WTC11 (cell line): Measurements from ENCODE around the gene TMEM178A.

Source experiments
- CREB1 ChIP-seq: sonication (generic); formaldehyde crosslinking; IDR thresholded peaks from 2 replicates; pipeline ENCODE4 v1.8.0; 2023; ENCODE audit warnings: mild to moderate bottlenecking, missing genetic modification reagents
- FOXP1 ChIP-seq: sonication (generic); formaldehyde crosslinking; IDR thresholded peaks from 2 replicates; pipeline ENCODE4 v1.8.0; 2022; ENCODE audit warnings: missing genetic modification reagents, mild to moderate bottlenecking, moderate library complexity, borderline replicate concordance
- SMAD3 ChIP-seq: sonication (generic); formaldehyde crosslinking; IDR thresholded peaks from 2 replicates; pipeline ENCODE4 v1.8.0; 2022; ENCODE audit warnings: missing genetic modification reagents, mild to moderate bottlenecking, borderline replicate concordance
- TF ChIP-seq, protein P1 (sequence below): sonication (generic); formaldehyde crosslinking; IDR thresholded peaks from 2 replicates; pipeline ENCODE4 v1.8.0; 2022; ENCODE audit warnings: mild to moderate bottlenecking, missing genetic modification reagents
- TF ChIP-seq, protein P2 (sequence below): fragments of 200-600 bp; IDR thresholded peaks from 2 replicates; pipeline ENCODE4 v1.8.0; 2022; ENCODE audit warnings: antibody characterized with exemption
- TF ChIP-seq, protein P3 (sequence below): sonication (generic); formaldehyde crosslinking; IDR thresholded peaks from 2 replicates; pipeline ENCODE4 v1.8.1; 2023; ENCODE audit warnings: mild to moderate bottlenecking, moderate library complexity, missing genetic modification reagents
- TF ChIP-seq, protein P4 (sequence below): sonication (generic); formaldehyde crosslinking; IDR thresholded peaks from 2 replicates; pipeline ENCODE4 v1.8.1; 2022; ENCODE audit warnings: missing genetic modification reagents, borderline replicate concordance
- TF ChIP-seq, protein P5 (sequence below): sonication (generic); formaldehyde crosslinking; IDR thresholded peaks from 2 replicates; pipeline ENCODE4 v1.8.1; 2022; ENCODE audit warnings: low read depth, mild to moderate bottlenecking, moderate library complexity, missing genetic modification reagents, borderline replicate concordance

DNA sequence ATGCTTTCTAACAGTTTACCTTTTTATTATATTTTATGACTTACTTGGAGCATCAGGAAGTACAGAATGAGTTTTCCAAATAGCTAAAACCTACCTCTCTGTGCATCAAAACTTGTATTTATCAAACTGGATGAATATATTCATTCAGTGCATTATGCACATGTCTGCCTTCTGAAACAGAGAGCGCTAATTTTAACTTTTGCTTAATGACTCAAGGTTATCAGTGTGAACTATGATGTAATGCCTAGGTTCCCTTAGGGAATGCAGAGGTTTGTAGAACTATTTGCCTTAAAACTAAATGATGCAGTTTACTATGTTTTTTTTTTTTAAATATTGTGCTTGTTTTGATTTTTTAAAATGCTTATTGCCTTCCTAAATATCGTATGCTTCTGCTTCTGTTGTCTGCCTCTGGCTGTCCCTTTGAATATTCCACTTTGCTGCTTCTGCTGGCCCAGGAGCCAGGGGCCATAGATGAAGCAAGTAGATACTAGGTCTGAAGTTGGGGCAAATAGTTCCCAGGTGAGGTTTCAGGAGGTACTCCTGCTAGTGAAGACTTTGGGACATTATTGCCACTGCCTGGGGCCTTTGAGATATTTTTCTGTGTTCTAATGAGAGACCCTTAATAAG lies 16.5 kb downstream of the TMEM178A start:
- TF ChIP-seq, protein P1, sequence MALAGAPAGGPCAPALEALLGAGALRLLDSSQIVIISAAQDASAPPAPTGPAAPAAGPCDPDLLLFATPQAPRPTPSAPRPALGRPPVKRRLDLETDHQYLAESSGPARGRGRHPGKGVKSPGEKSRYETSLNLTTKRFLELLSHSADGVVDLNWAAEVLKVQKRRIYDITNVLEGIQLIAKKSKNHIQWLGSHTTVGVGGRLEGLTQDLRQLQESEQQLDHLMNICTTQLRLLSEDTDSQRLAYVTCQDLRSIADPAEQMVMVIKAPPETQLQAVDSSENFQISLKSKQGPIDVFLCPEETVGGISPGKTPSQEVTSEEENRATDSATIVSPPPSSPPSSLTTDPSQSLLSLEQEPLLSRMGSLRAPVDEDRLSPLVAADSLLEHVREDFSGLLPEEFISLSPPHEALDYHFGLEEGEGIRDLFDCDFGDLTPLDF (CRISPR knock-in tag): no peak
- TF ChIP-seq FOXP1 (CRISPR knock-in tag) (no peak), SMAD3 (no peak), CREB1 (CRISPR knock-in tag) (no peak)
- TF ChIP-seq, protein P2, sequence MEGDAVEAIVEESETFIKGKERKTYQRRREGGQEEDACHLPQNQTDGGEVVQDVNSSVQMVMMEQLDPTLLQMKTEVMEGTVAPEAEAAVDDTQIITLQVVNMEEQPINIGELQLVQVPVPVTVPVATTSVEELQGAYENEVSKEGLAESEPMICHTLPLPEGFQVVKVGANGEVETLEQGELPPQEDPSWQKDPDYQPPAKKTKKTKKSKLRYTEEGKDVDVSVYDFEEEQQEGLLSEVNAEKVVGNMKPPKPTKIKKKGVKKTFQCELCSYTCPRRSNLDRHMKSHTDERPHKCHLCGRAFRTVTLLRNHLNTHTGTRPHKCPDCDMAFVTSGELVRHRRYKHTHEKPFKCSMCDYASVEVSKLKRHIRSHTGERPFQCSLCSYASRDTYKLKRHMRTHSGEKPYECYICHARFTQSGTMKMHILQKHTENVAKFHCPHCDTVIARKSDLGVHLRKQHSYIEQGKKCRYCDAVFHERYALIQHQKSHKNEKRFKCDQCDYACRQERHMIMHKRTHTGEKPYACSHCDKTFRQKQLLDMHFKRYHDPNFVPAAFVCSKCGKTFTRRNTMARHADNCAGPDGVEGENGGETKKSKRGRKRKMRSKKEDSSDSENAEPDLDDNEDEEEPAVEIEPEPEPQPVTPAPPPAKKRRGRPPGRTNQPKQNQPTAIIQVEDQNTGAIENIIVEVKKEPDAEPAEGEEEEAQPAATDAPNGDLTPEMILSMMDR: no peak
- TF ChIP-seq, protein P3, sequence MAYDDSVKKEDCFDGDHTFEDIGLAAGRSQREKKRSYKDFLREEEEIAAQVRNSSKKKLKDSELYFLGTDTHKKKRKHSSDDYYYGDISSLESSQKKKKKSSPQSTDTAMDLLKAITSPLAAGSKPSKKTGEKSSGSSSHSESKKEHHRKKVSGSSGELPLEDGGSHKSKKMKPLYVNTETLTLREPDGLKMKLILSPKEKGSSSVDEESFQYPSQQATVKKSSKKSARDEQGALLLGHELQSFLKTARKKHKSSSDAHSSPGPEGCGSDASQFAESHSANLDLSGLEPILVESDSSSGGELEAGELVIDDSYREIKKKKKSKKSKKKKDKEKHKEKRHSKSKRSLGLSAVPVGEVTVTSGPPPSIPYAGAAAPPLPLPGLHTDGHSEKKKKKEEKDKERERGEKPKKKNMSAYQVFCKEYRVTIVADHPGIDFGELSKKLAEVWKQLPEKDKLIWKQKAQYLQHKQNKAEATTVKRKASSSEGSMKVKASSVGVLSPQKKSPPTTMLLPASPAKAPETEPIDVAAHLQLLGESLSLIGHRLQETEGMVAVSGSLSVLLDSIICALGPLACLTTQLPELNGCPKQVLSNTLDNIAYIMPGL (CRISPR knock-in tag): no peak
- TF ChIP-seq, protein P4, sequence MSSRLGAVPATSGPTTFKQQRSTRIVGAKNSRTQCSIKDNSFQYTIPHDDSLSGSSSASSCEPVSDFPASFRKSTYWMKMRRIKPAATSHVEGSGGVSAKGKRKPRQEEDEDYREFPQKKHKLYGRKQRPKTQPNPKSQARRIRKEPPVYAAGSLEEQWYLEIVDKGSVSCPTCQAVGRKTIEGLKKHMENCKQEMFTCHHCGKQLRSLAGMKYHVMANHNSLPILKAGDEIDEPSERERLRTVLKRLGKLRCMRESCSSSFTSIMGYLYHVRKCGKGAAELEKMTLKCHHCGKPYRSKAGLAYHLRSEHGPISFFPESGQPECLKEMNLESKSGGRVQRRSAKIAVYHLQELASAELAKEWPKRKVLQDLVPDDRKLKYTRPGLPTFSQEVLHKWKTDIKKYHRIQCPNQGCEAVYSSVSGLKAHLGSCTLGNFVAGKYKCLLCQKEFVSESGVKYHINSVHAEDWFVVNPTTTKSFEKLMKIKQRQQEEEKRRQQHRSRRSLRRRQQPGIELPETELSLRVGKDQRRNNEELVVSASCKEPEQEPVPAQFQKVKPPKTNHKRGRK (CRISPR knock-in tag): no peak
- TF ChIP-seq, protein P5, sequence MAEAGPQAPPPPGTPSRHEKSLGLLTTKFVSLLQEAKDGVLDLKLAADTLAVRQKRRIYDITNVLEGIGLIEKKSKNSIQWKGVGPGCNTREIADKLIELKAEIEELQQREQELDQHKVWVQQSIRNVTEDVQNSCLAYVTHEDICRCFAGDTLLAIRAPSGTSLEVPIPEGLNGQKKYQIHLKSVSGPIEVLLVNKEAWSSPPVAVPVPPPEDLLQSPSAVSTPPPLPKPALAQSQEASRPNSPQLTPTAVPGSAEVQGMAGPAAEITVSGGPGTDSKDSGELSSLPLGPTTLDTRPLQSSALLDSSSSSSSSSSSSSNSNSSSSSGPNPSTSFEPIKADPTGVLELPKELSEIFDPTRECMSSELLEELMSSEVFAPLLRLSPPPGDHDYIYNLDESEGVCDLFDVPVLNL (CRISPR knock-in tag): no peak
